ENCODE results near the gene SEPHS1.
"Not testable (repeated sequence)": the region's sequence is repeated elsewhere in the genome, so short reads cannot be mapped to it uniquely, and the experiment has no call there.

Gene SEPHS1

GRCh38 chr10:13388478-13389230 lies 40.6 kb upstream of the SEPHS1 start:
- DNase-seq (ENCODE audit: low spot score), result no peak
- no peak for TF ChIP-seq CTCF (IDR thresholded peaks at IDR 0.05; ENCODE audit: extremely low read depth, missing control alignments)

GRCh38 chr10:13386021-13386420 lies 37.9 kb upstream of the SEPHS1 start:
- TF ChIP-seq CTCF (IDR thresholded peaks at IDR 0.05; ENCODE audit: extremely low read depth, missing control alignments), result no peak
- no peak for DNase-seq (ENCODE audit: low spot score)

- no peak for TF ChIP-seq CTCF (IDR thresholded peaks at IDR 0.05; ENCODE audit: extremely low read depth, missing control alignments)
- DNase-seq (ENCODE audit: low spot score), result no peak
Measured at GRCh38 chr10:13383399-13383761, 35.3 kb upstream of the SEPHS1 start.

GRCh38 chr10:13382703-13383398 lies 34.8 kb upstream of the SEPHS1 start:
- no peak for DNase-seq (ENCODE audit: low spot score)
- TF ChIP-seq CTCF (IDR thresholded peaks at IDR 0.05; ENCODE audit: extremely low read depth, missing control alignments), result no peak

- not testable (repeated sequence) for DNase-seq (ENCODE audit: low spot score)
Measured at GRCh38 chr10:13379061-13379460, 31.0 kb upstream of the SEPHS1 start.

GRCh38 chr10:13376746-13377145 lies 28.7 kb upstream of the SEPHS1 start:
- DNase-seq (ENCODE audit: low spot score), result no peak
- TF ChIP-seq CTCF (IDR thresholded peaks at IDR 0.05; ENCODE audit: extremely low read depth, missing control alignments), result no peak

- no peak for DNase-seq (ENCODE audit: low spot score)
- TF ChIP-seq CTCF (IDR thresholded peaks at IDR 0.05; ENCODE audit: extremely low read depth, missing control alignments), result no peak
Measured at GRCh38 chr10:13376297-13376696, 28.2 kb upstream of the SEPHS1 start.

GRCh38 chr10:13375791-13376190 lies 27.7 kb upstream of the SEPHS1 start:
- DNase-seq (ENCODE audit: low spot score), result no peak
- TF ChIP-seq CTCF (IDR thresholded peaks at IDR 0.05; ENCODE audit: extremely low read depth, missing control alignments), result no peak

All from GM20000 (cell line).